K562 (cell line): ENCODE measurements around the gene ERAL1. TPM values are rescaled to one million over a fixed set of nuclear protein-coding genes. Genes with fewer than 3 reads are reported as not detected.

Source experiments
- ATAC-seq: fragments of 200-7000 bp; cut with Tn5 transposase; 3 replicates; pipeline ENCODE4 v1.9.1; 2020; ENCODE audit warnings: moderate library complexity
- BruUV-seq: library from RNA; stranded (reverse); fragments of 400-500 nt; replicated peaks from 2 replicates; lab custom pipeline; 2021; lab: Mats Ljungman, UMichigan
- CTCF ChIA-PET: fragments of 300-600 bp; formaldehyde crosslinking; extraction: SDS; loops from one replicate; lab custom pipeline; 2021; ENCODE audit warnings: low intra/inter-chr PET ratio; lab: Yijun Ruan, JAX
- POLR2A ChIA-PET: fragments of 300-600, 350-650 bp; sonication (Branson Sonifier 250); formaldehyde crosslinking; extraction: SDS; loops from one replicate; lab custom pipeline; 2021; ENCODE audit warnings: antibody characterized with exemption, inconsistent platforms; lab: Yijun Ruan, JAX
- DNase-seq, 4 experiments: peaks; one replicate each; pipeline versions ENCODE4 v3.0.0 to v3.0.0-alpha.2; 2011 to 2018; ENCODE audit warnings: low spot score in 3 of 4, mixed read lengths in 3 of 4; ENCODE audit errors: extremely low read depth in 1 of 4
- FAIRE-seq: peaks from 2 replicates; lab custom pipeline; 2011; peaks lifted over from hg19 to GRCh38; lab: Jason Lieb, UNC
- H2AFZ ChIP-seq: 2 replicates; pipeline ENCODE4 v1.6.0; 2011; ENCODE audit warnings: low read depth, low read length, control low read depth, inconsistent platforms
- H3K27ac ChIP-seq: fragments of 200-600 bp; 3 replicates; pipeline ENCODE4 v1.8.0; 2011; ENCODE audit warnings: low read depth, mild to moderate bottlenecking, control low read depth, inconsistent platforms, low read length, moderate library complexity, mixed read lengths; ENCODE audit errors: extremely low read depth
- H3K27me3 ChIP-seq, 2 experiments: fragments of 300-600 bp in 1 of 2; 2 replicates in 1 of 2; 3 replicates in 1 of 2; pipeline versions ENCODE4 v1.6.0 to v1.8.0; 2011; ENCODE audit warnings: inconsistent platforms in 2 of 2, low read length in 2 of 2, mild to moderate bottlenecking in 1 of 2, mixed read lengths in 1 of 2, moderate library complexity in 1 of 2; ENCODE audit not compliant: control insufficient read depth in 2 of 2, insufficient read depth in 2 of 2
- H3K36me3 ChIP-seq: fragments of 300-600 bp; 3 replicates; pipeline ENCODE4 v1.8.0; 2011; ENCODE audit warnings: mild to moderate bottlenecking, low read length, inconsistent platforms; ENCODE audit not compliant: control insufficient read depth, insufficient read depth
- H3K4me1 ChIP-seq, 2 experiments: fragments of 200-600 bp in 1 of 2; replicated peaks in 1 of 2; 2 replicates in 1 of 2; 3 replicates in 1 of 2; pipeline versions ENCODE4 v1.5.1 to v1.8.0; 2011; ENCODE audit warnings: inconsistent platforms in 2 of 2, low read length in 2 of 2, mild to moderate bottlenecking in 1 of 2, mixed read lengths in 1 of 2, moderate library complexity in 1 of 2; ENCODE audit not compliant: control insufficient read depth in 2 of 2, insufficient read depth in 2 of 2
- H3K4me2 ChIP-seq: 2 replicates; pipeline ENCODE4 v1.6.1; 2011; ENCODE audit warnings: low read length, control low read depth, inconsistent platforms, mixed read lengths; ENCODE audit not compliant: insufficient read depth
- H3K4me3 ChIP-seq: fragments of 200-600 bp; sonication (generic), shearing (Covaris generic); 2 replicates; pipeline ENCODE4 v1.5.1; 2016; ENCODE audit warnings: control low read depth, inconsistent platforms
- H3K79me2 ChIP-seq: fragments of 200-600 bp; 3 replicates; pipeline ENCODE4 v1.8.0; 2011; ENCODE audit warnings: low read length, inconsistent platforms; ENCODE audit not compliant: control insufficient read depth, insufficient read depth
- H3K9ac ChIP-seq, 2 experiments: 2 replicates each; pipeline versions ENCODE4 v1.6.0 to v1.6.1; 2011; ENCODE audit warnings: low read depth in 2 of 2, low read length in 2 of 2, control low read depth in 1 of 2, inconsistent platforms in 1 of 2, mild to moderate bottlenecking in 1 of 2, mixed read lengths in 1 of 2; ENCODE audit not compliant: insufficient read depth in 1 of 2
- H3K9me1 ChIP-seq: one replicate; pipeline ENCODE4 v1.6.0; 2011; ENCODE audit warnings: inconsistent platforms, mild to moderate bottlenecking, low read length, moderate library complexity; ENCODE audit not compliant: control insufficient read depth, insufficient read depth
- H3K9me3 ChIP-seq: replicated peaks from 2 replicates; pipeline ENCODE4 v1.5.1; 2011; ENCODE audit warnings: low read depth, low read length, inconsistent platforms; ENCODE audit not compliant: control insufficient read depth, insufficient read depth
- H4K20me1 ChIP-seq: replicated peaks from 2 replicates; pipeline ENCODE4 v1.6.1; 2011; ENCODE audit warnings: low read length, inconsistent platforms, mixed read lengths; ENCODE audit not compliant: control insufficient read depth, insufficient read depth
- FOXA3 ChIP-seq, 2 experiments: fragments of 450-650 bp in 1 of 2; sonication (generic) in 1 of 2; formaldehyde crosslinking; IDR thresholded peaks in 1 of 2; conservative IDR thresholded peaks in 1 of 2; 2 replicates each; pipeline versions ENCODE4 v1.4.0 to v1.8.0; 2020 to 2022; ENCODE audit warnings: mild to moderate bottlenecking in 2 of 2, missing genetic modification reagents in 1 of 2
- FOXJ2 ChIP-seq: fragments of 200-800 bp; sonication (Bioruptor generic); IDR thresholded peaks from 2 replicates; pipeline ENCODE4 v1.6.1; 2016; ENCODE audit warnings: missing genetic modification characterization, missing compliant biosample characterization
- HIVEP1 ChIP-seq: fragments of 250-450 bp; sonication (Bioruptor Pico); IDR thresholded peaks from 2 replicates; pipeline ENCODE4 v1.4.0; 2020; ENCODE audit warnings: mild to moderate bottlenecking
- HNRNPK ChIP-seq: fragments of 200-400 bp; formaldehyde crosslinking; IDR thresholded peaks from one replicate; pipeline ENCODE4 v1.6.1; 2018; ENCODE audit warnings: mild to moderate bottlenecking, low read depth, low read length; ENCODE audit not compliant: poor library complexity, severe bottlenecking
- LARP7 ChIP-seq: fragments of 450-650 bp; IDR thresholded peaks from 2 replicates; pipeline ENCODE4 v1.6.1; 2016
- MNT ChIP-seq, 2 experiments: fragments of 450-650 bp; conservative IDR thresholded peaks; 2 replicates each; pipeline ENCODE4 v1.6.1; 2017; ENCODE audit warnings: mild to moderate bottlenecking in 2 of 2, moderate library complexity in 2 of 2
- PTTG1 ChIP-seq: fragments of 450-650 bp; IDR thresholded peaks from 2 replicates; pipeline ENCODE4 v1.6.1; 2016; ENCODE audit warnings: low read depth, mild to moderate bottlenecking, missing genetic modification characterization, missing compliant biosample characterization
- RAD21 ChIP-seq, 2 experiments: fragments of 250-450 bp in 1 of 2; fragments of 450-650 bp in 1 of 2; sonication (Bioruptor Pico) in 1 of 2; formaldehyde crosslinking in 1 of 2; IDR thresholded peaks in 1 of 2; conservative IDR thresholded peaks in 1 of 2; 2 replicates each; pipeline versions ENCODE4 v1.4.0 to v1.8.0; 2020 to 2022; ENCODE audit warnings: mild to moderate bottlenecking in 2 of 2, moderate library complexity in 1 of 2
- SIN3A ChIP-seq, 2 experiments: fragments of 150-350 bp in 1 of 2; IDR thresholded peaks; 2 replicates each; pipeline ENCODE4 v1.6.1; 2011 to 2016; ENCODE audit warnings: borderline replicate concordance in 2 of 2, low read depth in 2 of 2, low read length in 2 of 2, mild to moderate bottlenecking in 2 of 2, moderate library complexity in 2 of 2; ENCODE audit not compliant: control insufficient read depth in 1 of 2
- SUPT5H ChIP-seq: fragments of 450-650 bp; IDR thresholded peaks from 2 replicates; pipeline ENCODE4 v1.6.1; 2016
- ZNF551 ChIP-seq: fragments of 250-450 bp; sonication (Bioruptor Pico); IDR thresholded peaks from 2 replicates; pipeline ENCODE4 v1.5.0; 2021; ENCODE audit warnings: mild to moderate bottlenecking, moderate library complexity
- ZNF717 ChIP-seq: fragments of 250-450 bp; sonication (Bioruptor Pico); IDR thresholded peaks from 2 replicates; pipeline ENCODE4 v1.5.0; 2021
- WGBS: fragments of 100-300 bp; shearing (Covaris generic); methylation state at CpG from one replicate; pipeline ENCODE4 v1.1.6; 2016; ENCODE audit warnings: low coverage, mixed read lengths; ENCODE audit not compliant: insufficient coverage; ENCODE audit errors: missing lambda C conversion rate; 5-methylcytosine and 5-hydroxymethylcytosine counted together
- in situ Hi-C: fragments of 300-500 bp; cut with MboI; formaldehyde crosslinking; loops from 4 replicates; pipeline ENCODE4 v1.15.0; 2018; ENCODE audit warnings: inconsistent platforms, mixed read lengths
- intact Hi-C: fragments of 100-400 bp; cut with micrococcal nuclease; formaldehyde crosslinking; loops from 2 replicates; pipeline ENCODE4 v1.14.2; 2022
- polyA plus RNA-seq, 8 experiments: library from polyadenylated mRNA; depleted of rRNA in 4 of 8; stranded (reverse) in 5 of 8; unstranded in 3 of 8; fragments of >200 nt; fragmentation: Nextera tagmentation in 2 of 8; fragmentation: Illumina TruSeq in 1 of 8; extraction: Ambion mirVana in 2 of 8; extraction: Trizol in 1 of 8; gene quantifications; 2 replicates each; pipeline versions ENCODE4 v1.2.1 to v1.2.3, GENCODE V29; 2011 to 2014; ENCODE audit warnings: inconsistent platforms in 1 of 8, missing spikeins in 1 of 8
- total RNA-seq, 7 experiments: library from RNA; depleted of rRNA in 6 of 7; stranded (reverse); fragments of >200 nt in 6 of 7; fragmentation: Illumina TruSeq in 2 of 7; extraction: Trizol in 2 of 7; gene quantifications; 2 replicates each; pipeline versions ENCODE4 v1.2.1 to v1.2.3, GENCODE V29; 2011 to 2021; ENCODE audit warnings: low replicate concordance in 1 of 7
- TF ChIP-seq, protein P1 (sequence below): fragments of 450-650 bp; formaldehyde crosslinking; IDR thresholded peaks from 2 replicates; pipeline ENCODE4 v1.4.0; 2022; ENCODE audit warnings: missing genetic modification characterization

ERAL1 gene
- total and polyA plus RNA-seq, 9 of the 15 experiments (the other 6 are each of a cell fraction or from before 2014, with no cell fraction given): 37.5 to 351 (median 106) TPM

DNA sequence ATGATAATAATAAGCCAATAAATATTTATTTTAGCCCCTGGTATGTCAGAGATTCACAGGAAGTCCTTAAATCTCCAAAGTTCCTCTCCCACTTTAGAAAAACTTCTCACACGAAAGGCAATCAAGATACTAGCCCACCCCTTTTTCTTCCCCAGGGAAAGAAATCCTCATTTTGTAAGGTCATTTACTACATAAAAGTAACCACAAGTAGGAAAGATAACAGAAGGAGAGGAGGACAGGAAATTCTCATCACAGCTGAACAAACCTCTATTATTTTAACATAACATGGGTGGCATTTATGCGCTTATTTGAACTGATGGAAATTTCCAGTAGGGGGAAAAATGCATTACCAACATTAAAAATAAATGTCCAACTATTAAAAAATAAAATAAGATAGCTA, 15.6 kb upstream of the ERAL1 start:
- CTCF ChIA-PET: no interaction called here
- BruUV-seq: no TSS peak
- no peak for TF ChIP-seq FOXA3 (CRISPR knock-in tag; conservative IDR thresholded peaks at IDR 0.05 in 1 of 2, IDR thresholded peaks at IDR 0.05 in 1 of 2)
- no peak for TF ChIP-seq ZNF551 (CRISPR knock-in tag)
- TF ChIP-seq, protein P1, sequence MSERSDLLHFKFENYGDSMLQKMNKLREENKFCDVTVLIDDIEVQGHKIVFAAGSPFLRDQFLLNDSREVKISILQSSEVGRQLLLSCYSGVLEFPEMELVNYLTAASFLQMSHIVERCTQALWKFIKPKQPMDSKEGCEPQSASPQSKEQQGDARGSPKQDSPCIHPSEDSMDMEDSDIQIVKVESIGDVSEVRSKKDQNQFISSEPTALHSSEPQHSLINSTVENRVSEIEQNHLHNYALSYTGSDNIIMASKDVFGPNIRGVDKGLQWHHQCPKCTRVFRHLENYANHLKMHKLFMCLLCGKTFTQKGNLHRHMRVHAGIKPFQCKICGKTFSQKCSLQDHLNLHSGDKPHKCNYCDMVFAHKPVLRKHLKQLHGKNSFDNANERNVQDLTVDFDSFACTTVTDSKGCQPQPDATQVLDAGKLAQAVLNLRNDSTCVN (CRISPR knock-in tag): no peak
- TF ChIP-seq ZNF717 (CRISPR knock-in tag): no peak
- no peak for TF ChIP-seq PTTG1 (tag)
- no peak for TF ChIP-seq SUPT5H
- TF ChIP-seq RAD21 (CRISPR knock-in tag; conservative IDR thresholded peaks at IDR 0.05 in 1 of 2, IDR thresholded peaks at IDR 0.05 in 1 of 2): no peak
- no peak for TF ChIP-seq MNT (conservative IDR thresholded peaks at IDR 0.05)
- no peak for TF ChIP-seq SIN3A (IDR thresholded peaks at IDR 0.05; ENCODE audit: borderline replicate concordance in 2 of 2, control insufficient read depth in 1 of 2, low read depth in 2 of 2, low read length in 2 of 2)
- no peak for TF ChIP-seq FOXJ2 (tag)
- TF ChIP-seq HNRNPK: no peak
- no peak for TF ChIP-seq LARP7
- no peak for TF ChIP-seq HIVEP1 (CRISPR knock-in tag)
- 55% methylated on average over 2 of the region's 2 CpGs for WGBS
- no peaks in the 10 kb centered on the region for H3K27me3 ChIP-seq
- peaks cover 14% of the 10 kb centered on the region for H3K36me3 ChIP-seq
- POLR2A ChIA-PET: interaction anchor here (0.5 to 4.7 kb wide), 6 partner anchors 8 to 63 kb away, joined by 3 to 27 read pairs (median 4); no protein-coding TSS in a partner anchor
- no peaks in the 10 kb centered on the region for H3K9me1 ChIP-seq
- no peaks in the 10 kb centered on the region for H4K20me1 ChIP-seq
- FAIRE-seq: no peak
- DNase-seq: peak in 1 of 4 experiments; percentile 15
- H3K9me3 ChIP-seq: no peaks in the 10 kb centered on the region
- no peak overlapping the region for H2AFZ ChIP-seq
- peaks cover 20 to 39% of the 10 kb centered on the region in 2 experiments for H3K4me1 ChIP-seq
- no peak overlapping the region for H3K9ac ChIP-seq
- no peak overlapping the region for H3K4me3 ChIP-seq
- intact Hi-C loops (no loop called here), in situ Hi-C loops (no loop called here)
- no peak overlapping the region for H3K4me2 ChIP-seq
- peaks cover 87% of the 10 kb centered on the region for H3K79me2 ChIP-seq
- H3K27ac ChIP-seq: peak overlapping the region; percentile 54; the same call in 2 of the 3 replicates
- no peak for ATAC-seq
